Measurements from ENCODE around the gene ZEB2. TPM values are rescaled to one million over a fixed set of nuclear protein-coding genes. Genes with fewer than 3 reads are reported as not detected.

The ZEB2 gene
- total and polyA plus RNA-seq, 2 of the 8 experiments (the other 6 are each of a cell fraction or from before 2014, with no cell fraction given) = 0.38 TPM; not detected in 1

DNA sequence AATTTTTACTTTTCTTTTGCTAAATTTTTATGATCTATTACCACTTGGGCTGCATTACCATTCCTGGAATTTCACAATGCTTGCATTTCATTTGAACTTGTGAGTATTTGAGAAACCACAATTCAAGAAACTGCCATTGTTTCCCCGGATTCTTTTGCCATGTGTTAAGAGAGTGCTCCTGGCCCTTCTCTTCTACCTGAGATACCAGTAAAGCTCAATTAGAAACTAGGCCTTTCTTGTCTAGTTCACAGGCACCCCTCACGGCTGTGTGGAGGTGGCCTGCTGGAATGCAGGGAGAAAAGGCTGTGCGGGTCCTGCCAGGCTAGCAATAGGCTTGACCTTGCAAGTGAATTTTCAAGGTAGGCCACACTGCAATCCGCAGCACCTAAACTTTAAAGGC is 40.8 kb downstream of the ZEB2 start:
- peak overlapping the region; percentile 17 to 30; a peak in 1 of 4 replicates for H3K4me2 ChIP-seq (ENCODE audit: insufficient read depth in 1 of 2, low read depth in 2 of 2, low read length in 2 of 2)
- 15% methylated on average over 4 of the region's 4 CpGs; no CpG with 5 or more reads in 1 of the 2 experiments for WGBS, 2 experiments (ENCODE audit: extremely low coverage in 1 of 2, insufficient coverage in 1 of 2, insufficient read length in 1 of 2, insufficient replicate concordance in 2 of 2, low coverage in 1 of 2, low lambda C conversion rate in 2 of 2, missing lambda C conversion rate in 1 of 2)
- H2AFZ ChIP-seq (ENCODE audit: low read length) = no peak overlapping the region
- no peak overlapping the region for H2BK120ac ChIP-seq (replicated peaks; ENCODE audit: low read depth, low read length)
- H3K14ac ChIP-seq (ENCODE audit: insufficient read length) = no peak overlapping the region
- no peak overlapping the region for H3K4me3 ChIP-seq (ENCODE audit: extremely low read depth in 1 of 4, insufficient read depth in 2 of 4, low read depth in 3 of 4, low read length in 4 of 4)
- H3K36me3 ChIP-seq (ENCODE audit: control insufficient read depth in 2 of 4, insufficient read depth in 4 of 4, low read length in 3 of 4) = no peaks in the 10 kb centered on the region
- H2BK20ac ChIP-seq (ENCODE audit: low read length) = no peak overlapping the region
- no peaks in the 10 kb centered on the region for H3K27me3 ChIP-seq (replicated peaks in 1 of 4; ENCODE audit: control insufficient read depth in 3 of 4, extremely low read depth in 1 of 4, insufficient read depth in 3 of 4, low read length in 3 of 4)
- no peak overlapping the region for H2BK12ac ChIP-seq (ENCODE audit: low read depth, low read length)
- H3K23ac ChIP-seq (ENCODE audit: insufficient read length) = no peak overlapping the region
- no peaks in the 10 kb centered on the region for H3K9me3 ChIP-seq (ENCODE audit: insufficient read depth in 2 of 2, low read depth in 1 of 2, low read length in 1 of 2)
- H3K9ac ChIP-seq (replicated peaks in 1 of 4; ENCODE audit: extremely low read depth in 1 of 4, low read depth in 3 of 4, low read length in 3 of 4) = no peak overlapping the region
- H2BK15ac ChIP-seq (ENCODE audit: low read length) = no peak overlapping the region
- H2BK5ac ChIP-seq (ENCODE audit: low read depth, low read length) = no peak overlapping the region
- no peak overlapping the region for H4K91ac ChIP-seq (replicated peaks; ENCODE audit: insufficient read length, low read length)
- TF ChIP-seq POU5F1 (IDR thresholded peaks at IDR 0.05; ENCODE audit: low read depth, low read length) (no peak), TAF7 (optimal IDR thresholded peaks at IDR 0.05; ENCODE audit: borderline replicate concordance, low read depth, low read length) (no peak), BRCA1 (IDR thresholded peaks at IDR 0.05; ENCODE audit: low read depth, low read length) (no peak), TEAD4 (IDR thresholded peaks at IDR 0.05; ENCODE audit: low read depth, low read length) (peak; percentile 88)
- H3K79me1 ChIP-seq (ENCODE audit: low read depth, low read length) = no peaks in the 10 kb centered on the region
- no peaks in the 10 kb centered on the region for H3K79me2 ChIP-seq (ENCODE audit: control insufficient read depth in 1 of 2, insufficient read depth in 2 of 2, low read length in 2 of 2)
- DNase-seq (ENCODE audit: low read depth in 1 of 2, low spot score in 2 of 2) (peak in 1 of 2 experiments; percentile 53), FAIRE-seq (no peak)
- no peak overlapping the region for H3K18ac ChIP-seq (ENCODE audit: extremely low read depth, low read length)
- H3K4me1 ChIP-seq (replicated peaks in 1 of 4; ENCODE audit: control insufficient read depth in 3 of 4, insufficient read depth in 4 of 4, low read length in 3 of 4) = peaks cover 0 to 18% (median 10%) of the 10 kb centered on the region in 4 experiments; a peak in 5 of 7 replicates
- no peak overlapping the region for H3K56ac ChIP-seq (replicated peaks; ENCODE audit: insufficient read length, low read depth, low read length)
- no peak overlapping the region for H4K8ac ChIP-seq (ENCODE audit: extremely low read depth, insufficient read depth, low read length)
- ChIA-PET CTCF (ENCODE audit: partially characterized antibody) (interaction anchor here (2.0 to 5.1 kb wide), 2 partner anchors 10 to 30 kb away, joined by 6 to 51 read pairs; no protein-coding TSS in a partner anchor), POLR2A (ENCODE audit: partially characterized antibody) (interaction anchor here (1.1 to 2.0 kb wide), 3 partner anchors 9 to 44 kb away, joined by 3 to 7 read pairs (median 4); no protein-coding TSS in a partner anchor)
- no peak overlapping the region for H4K5ac ChIP-seq (ENCODE audit: insufficient read length, low read depth, low read length)
- no peak overlapping the region for H2AK5ac ChIP-seq (ENCODE audit: low read depth, low read length)
- H3K4ac ChIP-seq (replicated peaks; ENCODE audit: insufficient read length, low read depth, low read length) = no peak overlapping the region
- no peaks in the 10 kb centered on the region for H4K20me1 ChIP-seq (replicated peaks in 1 of 2; ENCODE audit: control insufficient read depth in 1 of 2, insufficient read depth in 2 of 2, low read length in 2 of 2)
- no peaks in the 10 kb centered on the region for H3K23me2 ChIP-seq (ENCODE audit: low read depth, low read length)
- peak overlapping the region; percentile 16; the same call in 1 of the 2 replicates for H3K27ac ChIP-seq (ENCODE audit: low read depth, low read length)
